Keratinocyte (primary cell): ENCODE results near the gene MAGI1. TPM values are rescaled to one million over a fixed set of nuclear protein-coding genes. Genes with fewer than 3 reads are reported as not detected.

ENCODE experiments used
- DNase-seq: peaks from one replicate; pipeline ENCODE4 v3.0.0-alpha.2; 2011; ENCODE audit warnings: low read depth, missing footprints, low spot score
- FAIRE-seq: peaks from 2 replicates; lab custom pipeline; 2011; peaks lifted over from hg19 to GRCh38; lab: Jason Lieb, UNC
- H2AFZ ChIP-seq: 2 replicates; pipeline ENCODE4 v1.6.0; 2012; ENCODE audit warnings: low read length, control low read depth, inconsistent platforms; ENCODE audit not compliant: control insufficient read depth
- H3K27ac ChIP-seq: 2 replicates; pipeline ENCODE4 v1.5.1; 2011; ENCODE audit warnings: low read length; ENCODE audit not compliant: control insufficient read depth, insufficient read depth
- H3K27me3 ChIP-seq: 3 replicates; pipeline ENCODE4 v1.6.0; 2011; ENCODE audit warnings: low read length; ENCODE audit not compliant: control insufficient read depth, insufficient read depth; ENCODE audit errors: extremely low read depth
- H3K36me3 ChIP-seq, 2 experiments: 2 replicates in 1 of 2; 3 replicates in 1 of 2; pipeline ENCODE4 v1.5.1; 2011; ENCODE audit warnings: low read length in 2 of 2, mild to moderate bottlenecking in 1 of 2; ENCODE audit not compliant: control insufficient read depth in 2 of 2, insufficient read depth in 2 of 2; ENCODE audit errors: extremely low read depth in 1 of 2
- H3K4me1 ChIP-seq: 3 replicates; pipeline ENCODE4 v1.5.1; 2011; ENCODE audit warnings: low read length; ENCODE audit not compliant: control insufficient read depth, insufficient read depth; ENCODE audit errors: extremely low read depth
- H3K4me2 ChIP-seq: 3 replicates; pipeline ENCODE4 v1.6.0; 2011; ENCODE audit warnings: low read depth, low read length; ENCODE audit not compliant: control insufficient read depth, insufficient read depth; ENCODE audit errors: extremely low read depth
- H3K4me3 ChIP-seq, 3 experiments: fragments of 200-600 bp in 1 of 3; sonication (generic) in 1 of 3; 2 replicates in 2 of 3; 3 replicates in 1 of 3; pipeline ENCODE4 v1.5.1; 2011 to 2016; ENCODE audit warnings: low read length in 3 of 3, mild to moderate bottlenecking in 3 of 3, control low read depth in 2 of 3, inconsistent platforms in 1 of 3, low read depth in 1 of 3, mixed read lengths in 1 of 3, mixed run types in 1 of 3, moderate library complexity in 1 of 3; ENCODE audit not compliant: control insufficient read depth in 2 of 3, insufficient read depth in 2 of 3; ENCODE audit errors: extremely low read depth in 1 of 3
- H3K79me2 ChIP-seq: 2 replicates; pipeline ENCODE4 v1.6.0; 2012; ENCODE audit warnings: low read length; ENCODE audit not compliant: control insufficient read depth, insufficient read depth
- H3K9ac ChIP-seq: 3 replicates; pipeline ENCODE4 v1.6.0; 2011; ENCODE audit warnings: low read length; ENCODE audit not compliant: control insufficient read depth, insufficient read depth; ENCODE audit errors: extremely low read depth
- H3K9me1 ChIP-seq: 3 replicates; pipeline ENCODE4 v1.6.0; 2011; ENCODE audit warnings: low read length; ENCODE audit not compliant: control insufficient read depth, insufficient read depth; ENCODE audit errors: extremely low read depth
- H3K9me3 ChIP-seq: 2 replicates; pipeline ENCODE4 v1.5.1; 2012; ENCODE audit warnings: low read depth, low read length; ENCODE audit not compliant: control insufficient read depth
- H4K20me1 ChIP-seq: 3 replicates; pipeline ENCODE4 v1.6.0; 2011; ENCODE audit warnings: low read length; ENCODE audit not compliant: control insufficient read depth, insufficient read depth; ENCODE audit errors: extremely low read depth
- CTCF ChIP-seq, 3 experiments: IDR thresholded peaks in 1 of 3; conservative IDR thresholded peaks in 1 of 3; optimal IDR thresholded peaks in 1 of 3; 2 replicates in 2 of 3; 3 replicates in 1 of 3; pipeline versions ENCODE3 to v1.5.1; 2011; ENCODE audit warnings: low read length in 3 of 3, mild to moderate bottlenecking in 3 of 3, moderate library complexity in 2 of 3, control low read depth in 1 of 3, inconsistent platforms in 1 of 3; ENCODE audit not compliant: insufficient read depth in 2 of 3; ENCODE audit errors: extremely low read depth in 1 of 3
- EZH2 ChIP-seq: IDR thresholded peaks from one replicate; pipeline ENCODE4 v1.6.1; 2012; ENCODE audit warnings: inconsistent platforms, mild to moderate bottlenecking, low read length, moderate library complexity
- dilution Hi-C: fragments of 300-500 bp; cut with MboI; formaldehyde crosslinking; loops from one replicate; pipeline ENCODE4 v1.7.0; 2020; ENCODE audit warnings: low sequenced_read_pairs; ENCODE audit not compliant: extremely low pct_ligation_motif_present
- polyA plus RNA-seq, 5 experiments: library from polyadenylated mRNA; depleted of rRNA in 3 of 5; stranded (reverse) in 3 of 5; stranded (forward) in 1 of 5; unstranded in 1 of 5; fragments of >200 nt; gene quantifications; 1 replicate in 1 of 5; 2 replicates in 3 of 5; 3 replicates in 1 of 5; pipeline versions ENCODE4 v1.2.1 to v1.2.3, GENCODE V29; 2011 to 2012; ENCODE audit warnings: missing spikeins in 2 of 5, low read depth in 1 of 5, low replicate concordance in 1 of 5

Gene MAGI1
- polyA plus RNA-seq, 1 donor (not counting 4 experiments of a cell fraction or from before 2014, with no cell fraction given) = 10.9 TPM

GRCh38 chr3:65717676-65718346, 320.9 kb downstream of the MAGI1 start:
- no peak overlapping the region for H3K9ac ChIP-seq

GRCh38 chr3:65716071-65716751, 322.5 kb downstream of the MAGI1 start:
- H3K4me3 ChIP-seq = no peak overlapping the region
- H3K79me2 ChIP-seq = no peaks in the 10 kb centered on the region
- no peak overlapping the region for H2AFZ ChIP-seq
- peaks cover 3% of the 10 kb centered on the region for H3K4me1 ChIP-seq
- TF ChIP-seq EZH2 (no peak), CTCF (optimal IDR thresholded peaks at IDR 0.05 in 1 of 3, IDR thresholded peaks at IDR 0.05 in 1 of 3, conservative IDR thresholded peaks at IDR 0.05 in 1 of 3; ENCODE audit: extremely low read depth in 1 of 3, insufficient read depth in 2 of 3, low read length in 3 of 3) (no peak)
- H4K20me1 ChIP-seq = no peaks in the 10 kb centered on the region
- H3K9me1 ChIP-seq = no peaks in the 10 kb centered on the region
- dilution Hi-C loops = no loop called here
- no peak overlapping the region for H3K4me2 ChIP-seq
- no peaks in the 10 kb centered on the region for H3K9me3 ChIP-seq
- no peaks in the 10 kb centered on the region for H3K27me3 ChIP-seq
- no peak overlapping the region for H3K27ac ChIP-seq
- H3K9ac ChIP-seq = no peak overlapping the region
- no peak for FAIRE-seq
- no peaks in the 10 kb centered on the region for H3K36me3 ChIP-seq
- DNase-seq = no peak

More at GRCh38 chr3:65717676-65718346, 320.9 kb downstream of the MAGI1 start:
- no peak overlapping the region for H2AFZ ChIP-seq
- TF ChIP-seq CTCF (optimal IDR thresholded peaks at IDR 0.05 in 1 of 3, IDR thresholded peaks at IDR 0.05 in 1 of 3, conservative IDR thresholded peaks at IDR 0.05 in 1 of 3; ENCODE audit: extremely low read depth in 1 of 3, insufficient read depth in 2 of 3, low read length in 3 of 3) (no peak), EZH2 (no peak)
- no peak overlapping the region for H3K27ac ChIP-seq
- H3K36me3 ChIP-seq = no peaks in the 10 kb centered on the region
- no peak for DNase-seq
- H3K4me2 ChIP-seq = no peak overlapping the region
- no peaks in the 10 kb centered on the region for H3K9me3 ChIP-seq
- H3K4me1 ChIP-seq = no peaks in the 10 kb centered on the region
- H3K79me2 ChIP-seq = no peaks in the 10 kb centered on the region
- no peaks in the 10 kb centered on the region for H4K20me1 ChIP-seq
- FAIRE-seq = no peak
- H3K4me3 ChIP-seq = no peak overlapping the region
- no peaks in the 10 kb centered on the region for H3K9me1 ChIP-seq
- dilution Hi-C loops = no loop called here
- H3K27me3 ChIP-seq = no peaks in the 10 kb centered on the region
